Hepatocyte (in vitro differentiated cells): ENCODE data around the gene MROH2A. TPM values are rescaled to one million over a fixed set of nuclear protein-coding genes. Genes with fewer than 3 reads are reported as not detected.

Experiments
- DNase-seq: peaks from one replicate; pipeline ENCODE4 v3.0.0-alpha.2; 2016; ENCODE audit warnings: low spot score
- H2AFZ ChIP-seq: fragments of 200-600 bp; sonication (generic); 2 replicates; pipeline ENCODE4 v1.6.0; 2016; ENCODE audit warnings: antibody characterized with exemption, mild to moderate bottlenecking
- H3K27ac ChIP-seq: fragments of 200-600 bp; sonication (generic); 2 replicates; pipeline ENCODE4 v1.5.1; 2016; ENCODE audit warnings: mild to moderate bottlenecking
- H3K27me3 ChIP-seq: fragments of 200-600 bp; sonication (generic); 2 replicates; pipeline ENCODE4 v1.6.1; 2016
- H3K36me3 ChIP-seq: fragments of 200-600 bp; sonication (generic); replicated peaks from 2 replicates; pipeline ENCODE4 v1.5.1; 2016; ENCODE audit warnings: low read depth; ENCODE audit not compliant: insufficient read depth
- H3K4me1 ChIP-seq: fragments of 200-600 bp; sonication (generic); 2 replicates; pipeline ENCODE4 v1.5.1; 2016; ENCODE audit warnings: mild to moderate bottlenecking, moderate library complexity; ENCODE audit not compliant: insufficient read depth
- H3K4me2 ChIP-seq: fragments of 200-600 bp; sonication (generic); 2 replicates; pipeline ENCODE4 v1.6.0; 2016
- H3K4me3 ChIP-seq: fragments of 200-600 bp; sonication (generic); 2 replicates; pipeline ENCODE4 v1.5.1; 2016; ENCODE audit warnings: mild to moderate bottlenecking
- H3K79me2 ChIP-seq: fragments of 200-600 bp; sonication (generic); 2 replicates; pipeline ENCODE4 v1.6.0; 2017; ENCODE audit warnings: mild to moderate bottlenecking
- H3K9me2 ChIP-seq: fragments of 200-600 bp; sonication (generic); replicated peaks from 2 replicates; pipeline ENCODE4 v1.6.0; 2017; ENCODE audit warnings: mild to moderate bottlenecking; ENCODE audit not compliant: insufficient read depth
- H3K9me3 ChIP-seq: fragments of 200-600 bp; sonication (generic); 2 replicates; pipeline ENCODE4 v1.5.1; 2016; ENCODE audit warnings: low read depth, mild to moderate bottlenecking
- H4K20me1 ChIP-seq: fragments of 200-600 bp; sonication (generic); 2 replicates; pipeline ENCODE4 v1.6.0; 2016; ENCODE audit warnings: mild to moderate bottlenecking; ENCODE audit not compliant: insufficient read depth, poor library complexity, severe bottlenecking
- CTCF ChIP-seq: fragments of 200-600 bp; sonication (generic); IDR thresholded peaks from 2 replicates; pipeline ENCODE4 v1.5.1; 2016; ENCODE audit warnings: antibody characterized with exemption, mild to moderate bottlenecking; ENCODE audit not compliant: poor library complexity
- EZH2 ChIP-seq: fragments of 200-600 bp; sonication (generic); IDR thresholded peaks from 2 replicates; pipeline ENCODE4 v1.6.1; 2016; ENCODE audit warnings: antibody characterized with exemption, mild to moderate bottlenecking, borderline replicate concordance
- EZH2phosphoT487 ChIP-seq: fragments of 200-600 bp; sonication (generic); IDR thresholded peaks from one replicate; pipeline ENCODE4 v1.6.1; 2018; ENCODE audit warnings: antibody characterized with exemption, mild to moderate bottlenecking, low read depth, moderate library complexity; ENCODE audit not compliant: unreplicated experiment, severe bottlenecking
- WGBS: methylation state at CpG from one replicate; pipeline ENCODE4 v1.1.6; 2016; ENCODE audit warnings: low lambda C conversion rate; ENCODE audit errors: missing lambda C conversion rate; 5-methylcytosine and 5-hydroxymethylcytosine counted together
- polyA plus RNA-seq: library from polyadenylated mRNA; unstranded; fragments of >200 nt; fragmentation: Nextera tagmentation; extraction: Ambion mirVana; gene quantifications from 2 replicates; pipeline ENCODE4 v1.2.1, GENCODE V29; 2016
- total RNA-seq: library from RNA; depleted of rRNA; stranded (reverse); fragments of >200 nt; gene quantifications from 2 replicates; pipeline ENCODE4 v1.2.3, GENCODE V29; 2014

MROH2A gene
- total and polyA plus RNA-seq, 2 experiments from 2014 or later, result not detected

GRCh38 chr2:233840520-233840919 lies 62.4 kb downstream of the MROH2A start:
- no peak for TF ChIP-seq CTCF
- no peak for TF ChIP-seq EZH2
- no peak for TF ChIP-seq EZH2phosphoT487
- H3K9me2 ChIP-seq, result no peaks in the 10 kb centered on the region
- DNase-seq, result no peak
- no peaks in the 10 kb centered on the region for H3K36me3 ChIP-seq
- WGBS, result 97% methylated on average over 9 of the region's 9 CpGs
- H3K4me3 ChIP-seq, result no peak overlapping the region
- no peak overlapping the region for H3K27ac ChIP-seq
- H2AFZ ChIP-seq, result no peak overlapping the region
- H3K4me1 ChIP-seq, result no peaks in the 10 kb centered on the region
- H3K9me3 ChIP-seq, result no peaks in the 10 kb centered on the region
- H4K20me1 ChIP-seq, result no peaks in the 10 kb centered on the region
- no peaks in the 10 kb centered on the region for H3K27me3 ChIP-seq
- peaks cover 32% of the 10 kb centered on the region for H3K79me2 ChIP-seq
- no peak overlapping the region for H3K4me2 ChIP-seq

GRCh38 chr2:233841183-233841582 lies 63.1 kb downstream of the MROH2A start:
- Histone ChIP-seq H3K27ac (no peak overlapping the region), H3K9me2 (no peaks in the 10 kb centered on the region), H2AFZ (no peak overlapping the region), H3K79me2 (peaks cover 32% of the 10 kb centered on the region), H3K27me3 (no peaks in the 10 kb centered on the region), H3K4me3 (no peak overlapping the region), H3K4me2 (no peak overlapping the region), H3K36me3 (no peaks in the 10 kb centered on the region), H3K4me1 (no peaks in the 10 kb centered on the region), H3K9me3 (no peaks in the 10 kb centered on the region), H4K20me1 (no peaks in the 10 kb centered on the region)
- TF ChIP-seq CTCF, result no peak
- DNase-seq, result no peak
- WGBS, result 97% methylated on average over 11 of the region's 11 CpGs

- Histone ChIP-seq H3K4me1 (no peaks in the 10 kb centered on the region), H3K4me2 (no peak overlapping the region), H3K27ac (no peak overlapping the region), H3K27me3 (no peaks in the 10 kb centered on the region), H3K9me3 (no peaks in the 10 kb centered on the region), H3K36me3 (no peaks in the 10 kb centered on the region), H3K79me2 (peaks cover 10% of the 10 kb centered on the region), H3K4me3 (no peak overlapping the region), H4K20me1 (no peaks in the 10 kb centered on the region), H3K9me2 (no peaks in the 10 kb centered on the region), H2AFZ (no peak overlapping the region)
- TF ChIP-seq CTCF (no peak), EZH2phosphoT487 (no peak), EZH2 (no peak)
- 94% methylated on average over 19 of the region's 19 CpGs for WGBS
- DNase-seq, result no peak
Observed at GRCh38 chr2:233844064-233844807, 66.1 kb downstream of the MROH2A start.

- Histone ChIP-seq H3K27ac (no peak overlapping the region), H3K9me2 (no peaks in the 10 kb centered on the region), H3K4me3 (no peak overlapping the region), H3K4me1 (no peaks in the 10 kb centered on the region), H3K9me3 (no peaks in the 10 kb centered on the region), H2AFZ (no peak overlapping the region), H3K79me2 (peaks cover 8% of the 10 kb centered on the region), H3K27me3 (no peaks in the 10 kb centered on the region), H3K4me2 (no peak overlapping the region), H3K36me3 (no peaks in the 10 kb centered on the region), H4K20me1 (no peaks in the 10 kb centered on the region)
- DNase-seq, result no peak
- 90% methylated on average over 3 of the region's 3 CpGs for WGBS
- no peak for TF ChIP-seq EZH2phosphoT487
- TF ChIP-seq EZH2, result no peak
- no peak for TF ChIP-seq CTCF
Observed at GRCh38 chr2:233844836-233845235, 66.7 kb downstream of the MROH2A start.
